Natural killer cell (primary cell): ENCODE measurements around the gene AGPAT1. TPM values are rescaled to one million over a fixed set of nuclear protein-coding genes. Genes with fewer than 3 reads are reported as not detected.

Experiments
- ATAC-seq, 3 donors: fragments of 150-1000 bp in 2 of 3; fragments of 200-7000 bp in 1 of 3; cut with Tn5 transposase; 1 replicate in 1 of 3; 2 replicates in 2 of 3; pipeline ENCODE4 v1.10.0; 2021; ENCODE audit warnings: mild to moderate bottlenecking in 2 of 3, moderate library complexity in 2 of 3
- DNase-seq, 2 donors: peaks; one replicate each; pipeline versions ENCODE4 v3.0.0 to v3.0.0-alpha.2; 2013 to 2021; ENCODE audit warnings: mixed read lengths in 1 of 2
- H3K27ac ChIP-seq: one replicate; pipeline ENCODE4 v1.5.1; 2013; ENCODE audit warnings: mild to moderate bottlenecking, low read length
- H3K27me3 ChIP-seq: one replicate; pipeline ENCODE4 v1.6.1; 2013; ENCODE audit warnings: low read length; ENCODE audit not compliant: control insufficient read depth, insufficient read depth
- H3K36me3 ChIP-seq: one replicate; pipeline ENCODE4 v1.6.1; 2013; ENCODE audit warnings: low read length; ENCODE audit not compliant: control insufficient read depth, insufficient read depth
- H3K4me1 ChIP-seq: one replicate; pipeline ENCODE4 v1.6.1; 2013; ENCODE audit warnings: low read length; ENCODE audit not compliant: control insufficient read depth, insufficient read depth
- H3K4me3 ChIP-seq: one replicate; pipeline ENCODE4 v1.5.1; 2013; ENCODE audit warnings: low read length
- H3K9me3 ChIP-seq: one replicate; pipeline ENCODE4 v1.6.1; 2013; ENCODE audit warnings: low read length; ENCODE audit not compliant: control insufficient read depth, insufficient read depth
- H3K27ac Mint-ChIP-seq, 2 donors: one replicate each; pipeline ENCODE4 v1.8.0; 2022; ENCODE audit warnings: mild to moderate bottlenecking in 2 of 2, mixed read lengths in 2 of 2, moderate library complexity in 1 of 2
- H3K27me3 Mint-ChIP-seq, 2 donors: one replicate each; pipeline ENCODE4 v1.8.0; 2022; ENCODE audit warnings: low read depth in 2 of 2, mixed read lengths in 2 of 2
- H3K36me3 Mint-ChIP-seq: one replicate; pipeline ENCODE4 v1.8.0; 2022; ENCODE audit warnings: mixed read lengths
- H3K4me1 Mint-ChIP-seq, 2 donors: one replicate each; pipeline ENCODE4 v1.8.0; 2022; ENCODE audit warnings: mixed read lengths in 2 of 2
- H3K4me3 Mint-ChIP-seq: one replicate; pipeline ENCODE4 v1.8.0; 2022; ENCODE audit warnings: mild to moderate bottlenecking, moderate library complexity, mixed read lengths
- H3K9me3 Mint-ChIP-seq, 2 donors: one replicate each; pipeline ENCODE4 v1.8.0; 2022; ENCODE audit warnings: mixed read lengths in 2 of 2
- WGBS: methylation state at CpG from one replicate; pipeline ENCODE4 v1.1.7; 2013; ENCODE audit warnings: missing lambda C conversion rate; ENCODE audit not compliant: insufficient coverage; 5-methylcytosine and 5-hydroxymethylcytosine counted together
- intact Hi-C: fragments of 100-400 bp; cut with micrococcal nuclease; formaldehyde crosslinking; loops from one replicate; pipeline ENCODE4 v1.14.2; 2022
- total RNA-seq, 4 donors: library from RNA; stranded (reverse); fragments of 120-200 nt in 1 of 4; gene quantifications; one replicate each; pipeline versions ENCODE4 v1.2.3 to v1.2.4, GENCODE V29; 2013 to 2022
- TF ChIP-seq, protein P1 (sequence below): fragments of 200-600 bp; IDR thresholded peaks from one replicate; pipeline ENCODE4 v1.8.0; 2022; ENCODE audit warnings: antibody characterized with exemption

Gene AGPAT1
- total RNA-seq, 3 donors from 2014 or later (not counting 1 experiment from before 2014, with no cell fraction given) = 29.5 to 31.9 (median 31.2) TPM

DNA sequence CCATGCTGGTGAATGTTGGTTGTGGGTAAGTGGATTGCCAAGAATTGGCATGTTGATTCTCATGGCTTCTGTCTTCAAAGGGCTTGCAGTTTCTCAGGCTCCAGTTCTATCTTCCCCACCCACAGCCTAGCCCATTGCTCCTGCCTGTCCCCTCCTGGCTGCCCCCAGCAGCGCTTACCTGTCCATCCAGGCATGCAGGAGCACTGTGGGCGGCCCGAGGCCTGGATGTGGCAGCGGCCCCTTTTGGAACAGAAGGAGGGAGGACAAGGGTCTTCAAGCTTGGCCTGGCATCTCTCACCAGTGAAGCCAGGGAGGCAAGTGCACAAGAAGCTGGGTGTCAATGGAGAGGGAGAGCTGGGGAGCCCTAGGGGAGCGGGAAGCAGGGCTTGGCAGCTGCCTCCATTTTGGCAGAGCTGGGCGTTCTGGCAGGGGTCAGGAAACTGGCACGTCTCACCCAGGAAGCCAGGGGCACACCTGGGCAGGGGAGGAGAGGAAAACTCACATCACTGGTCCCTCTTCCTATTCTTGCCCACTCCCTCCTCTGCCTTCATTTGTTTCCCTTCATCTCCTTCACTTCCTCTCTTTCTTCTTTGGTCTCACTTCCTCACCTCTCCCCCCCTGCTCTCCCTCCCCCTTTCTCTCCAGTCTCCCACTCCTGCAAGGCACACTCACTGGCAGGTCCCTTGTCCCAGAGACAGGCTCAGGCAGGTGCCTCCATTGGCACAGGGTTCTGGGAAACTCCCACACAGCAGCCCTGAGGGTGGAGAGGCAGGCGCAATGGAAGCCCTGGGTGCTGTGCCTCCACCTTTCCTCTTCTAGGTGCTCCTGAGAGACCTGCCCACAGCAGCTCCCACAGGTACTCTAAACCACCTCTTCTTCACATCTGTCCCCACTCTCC is 46.7 kb upstream of the AGPAT1 start:
- Mint-ChIP-seq H3K4me3 (no peak overlapping the region), H3K27me3 (no peaks in the 10 kb centered on the region), H3K36me3 (no peaks in the 10 kb centered on the region), H3K4me1 (no peaks in the 10 kb centered on the region), H3K9me3 (no peaks in the 10 kb centered on the region), H3K27ac (no peak overlapping the region)
- no peak for DNase-seq
- Histone ChIP-seq H3K4me1 (peaks cover 5% of the 10 kb centered on the region), H3K4me3 (no peak overlapping the region), H3K27me3 (no peaks in the 10 kb centered on the region), H3K27ac (no peak overlapping the region), H3K36me3 (no peaks in the 10 kb centered on the region), H3K9me3 (no peaks in the 10 kb centered on the region)
- intact Hi-C loops = no loop called here
- ATAC-seq = no peak
- TF ChIP-seq, protein P1, sequence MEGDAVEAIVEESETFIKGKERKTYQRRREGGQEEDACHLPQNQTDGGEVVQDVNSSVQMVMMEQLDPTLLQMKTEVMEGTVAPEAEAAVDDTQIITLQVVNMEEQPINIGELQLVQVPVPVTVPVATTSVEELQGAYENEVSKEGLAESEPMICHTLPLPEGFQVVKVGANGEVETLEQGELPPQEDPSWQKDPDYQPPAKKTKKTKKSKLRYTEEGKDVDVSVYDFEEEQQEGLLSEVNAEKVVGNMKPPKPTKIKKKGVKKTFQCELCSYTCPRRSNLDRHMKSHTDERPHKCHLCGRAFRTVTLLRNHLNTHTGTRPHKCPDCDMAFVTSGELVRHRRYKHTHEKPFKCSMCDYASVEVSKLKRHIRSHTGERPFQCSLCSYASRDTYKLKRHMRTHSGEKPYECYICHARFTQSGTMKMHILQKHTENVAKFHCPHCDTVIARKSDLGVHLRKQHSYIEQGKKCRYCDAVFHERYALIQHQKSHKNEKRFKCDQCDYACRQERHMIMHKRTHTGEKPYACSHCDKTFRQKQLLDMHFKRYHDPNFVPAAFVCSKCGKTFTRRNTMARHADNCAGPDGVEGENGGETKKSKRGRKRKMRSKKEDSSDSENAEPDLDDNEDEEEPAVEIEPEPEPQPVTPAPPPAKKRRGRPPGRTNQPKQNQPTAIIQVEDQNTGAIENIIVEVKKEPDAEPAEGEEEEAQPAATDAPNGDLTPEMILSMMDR = no peak
- 85% methylated on average over 8 of the region's 8 CpGs for WGBS

DNA sequence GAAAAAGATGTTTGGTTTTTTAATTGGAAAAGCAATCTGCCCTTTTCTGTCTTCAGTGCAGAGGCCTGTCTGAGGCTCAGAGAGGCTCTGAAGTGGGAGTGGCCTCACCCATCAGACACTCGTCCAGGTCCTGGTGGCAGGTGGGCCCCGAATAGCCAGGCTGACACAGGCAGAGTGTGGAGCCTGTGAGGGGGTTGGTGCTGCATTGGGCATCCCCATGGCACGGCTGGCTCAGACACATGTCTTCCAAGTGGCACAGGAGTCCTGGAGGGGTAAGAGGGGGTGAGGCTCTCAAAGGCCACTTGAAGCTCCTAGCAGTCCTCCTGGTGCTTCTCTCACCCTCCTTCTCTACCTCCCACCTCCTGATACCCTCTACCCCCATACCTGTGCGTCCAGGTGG is 44.1 kb upstream of the AGPAT1 start:
- Mint-ChIP-seq H3K36me3 (no peaks in the 10 kb centered on the region), H3K4me1 (no peaks in the 10 kb centered on the region), H3K9me3 (no peaks in the 10 kb centered on the region), H3K27ac (no peak overlapping the region), H3K4me3 (no peak overlapping the region), H3K27me3 (no peaks in the 10 kb centered on the region)
- H3K27ac ChIP-seq = no peak overlapping the region
- no peak overlapping the region for H3K4me3 ChIP-seq
- peaks cover 5% of the 10 kb centered on the region for H3K4me1 ChIP-seq
- H3K27me3 ChIP-seq = no peaks in the 10 kb centered on the region
- no peak for ATAC-seq
- no peaks in the 10 kb centered on the region for H3K9me3 ChIP-seq
- TF ChIP-seq, protein P1 = no peak
- DNase-seq = no peak
- intact Hi-C loops = no loop called here
- H3K36me3 ChIP-seq = no peaks in the 10 kb centered on the region
- 80% methylated on average over 4 of the region's 4 CpGs for WGBS

DNA sequence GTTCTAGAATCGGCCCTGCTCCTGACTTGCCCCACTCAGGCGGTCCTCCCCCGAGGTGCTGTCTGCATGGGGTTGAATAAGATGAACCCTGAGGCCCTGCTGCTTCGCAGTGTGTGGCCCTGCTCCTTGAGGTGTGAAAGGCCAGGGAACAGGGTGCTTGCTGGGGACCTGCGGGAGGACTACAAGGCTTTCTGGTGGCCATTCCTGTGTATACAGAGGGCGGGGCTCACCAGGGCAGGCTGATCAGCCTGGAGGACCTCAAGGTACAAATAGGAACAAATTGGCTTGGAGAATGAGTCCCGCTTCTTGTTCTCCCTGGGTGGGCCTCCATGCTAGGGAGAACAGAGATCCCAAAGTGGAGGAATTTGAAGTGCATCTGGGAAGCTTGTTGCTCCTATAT is 42.3 kb upstream of the AGPAT1 start:
- ATAC-seq (no peak), DNase-seq (no peak)
- no peaks in the 10 kb centered on the region for H3K36me3 Mint-ChIP-seq
- no peak overlapping the region for H3K4me3 Mint-ChIP-seq
- H3K4me1 Mint-ChIP-seq = no peaks in the 10 kb centered on the region
- Histone ChIP-seq H3K4me3 (no peak overlapping the region), H3K27me3 (no peaks in the 10 kb centered on the region), H3K36me3 (no peaks in the 10 kb centered on the region), H3K4me1 (peaks cover 5% of the 10 kb centered on the region), H3K27ac (no peak overlapping the region), H3K9me3 (no peaks in the 10 kb centered on the region)
- no peaks in the 10 kb centered on the region for H3K27me3 Mint-ChIP-seq
- no peaks in the 10 kb centered on the region for H3K9me3 Mint-ChIP-seq
- intact Hi-C loops = no loop called here
- TF ChIP-seq, protein P1 = no peak
- WGBS = 85% methylated on average over 7 of the region's 7 CpGs
- H3K27ac Mint-ChIP-seq = no peak overlapping the region
